GM12878 (cell line): ENCODE data around the gene MAPKAP1. TPM values are rescaled to one million over a fixed set of nuclear protein-coding genes. Genes with fewer than 3 reads are reported as not detected.

Experiments
- ATAC-seq: fragments of 200-7000 bp; cut with Tn5 transposase; 3 replicates; pipeline ENCODE4 v1.9.1; 2020; ENCODE audit warnings: mild to moderate bottlenecking, moderate library complexity
- BruUV-seq: library from RNA; stranded (reverse); fragments of 400-500 nt; replicated peaks from 2 replicates; lab custom pipeline; 2021; lab: Mats Ljungman, UMichigan
- CTCF ChIA-PET: fragments of 300-600 bp; sonication (Branson Sonifier 250); formaldehyde crosslinking; extraction: SDS; loops from one replicate; lab custom pipeline; 2021; ENCODE audit warnings: inconsistent platforms; lab: Yijun Ruan, JAX
- POLR2A ChIA-PET: fragments of 350-600 bp; formaldehyde crosslinking; extraction: SDS; loops from one replicate; lab custom pipeline; 2021; ENCODE audit warnings: inconsistent platforms; lab: Charles Lee
- RAD21 ChIA-PET: fragments of 300-600 bp; sonication (Branson Sonifier 250); formaldehyde crosslinking; loops from one replicate; lab custom pipeline; 2023; ENCODE audit warnings: antibody characterized with exemption; ENCODE audit not compliant: unreplicated experiment; lab: Charles Lee
- SMC1A ChIA-PET: fragments of 300-600 bp; sonication (Branson Sonifier 250); formaldehyde crosslinking; loops from one replicate; lab custom pipeline; 2023; ENCODE audit not compliant: unreplicated experiment, uncharacterized antibody; lab: Charles Lee
- DNase-seq: peaks from one replicate; pipeline ENCODE4 v3.0.0-alpha.2; 2011; ENCODE audit warnings: low read depth, low spot score
- FAIRE-seq: peaks from 3 replicates; lab custom pipeline; 2011; peaks lifted over from hg19 to GRCh38; lab: Jason Lieb, UNC
- H2AFZ ChIP-seq: 2 replicates; pipeline ENCODE4 v1.6.0; 2011; ENCODE audit warnings: low read depth, low read length, control low read depth; ENCODE audit not compliant: control insufficient read depth
- H3K27ac ChIP-seq: 2 replicates; pipeline ENCODE4 v1.5.1; 2011; ENCODE audit warnings: control low read depth; ENCODE audit not compliant: control insufficient read depth, insufficient read depth
- H3K27me3 ChIP-seq, 2 experiments: replicated peaks in 1 of 2; 2 replicates each; pipeline versions ENCODE4 v1.6.0 to v1.6.1; 2011; ENCODE audit warnings: low read length in 1 of 2; ENCODE audit not compliant: control insufficient read depth in 2 of 2, insufficient read depth in 2 of 2
- H3K36me3 ChIP-seq, 2 experiments: 2 replicates each; pipeline ENCODE4 v1.5.1; 2011; ENCODE audit warnings: low read length in 1 of 2; ENCODE audit not compliant: control insufficient read depth in 2 of 2, insufficient read depth in 2 of 2
- H3K4me1 ChIP-seq: 2 replicates; pipeline ENCODE4 v1.6.1; 2011; ENCODE audit warnings: mild to moderate bottlenecking, low read length, moderate library complexity, mixed read lengths; ENCODE audit not compliant: control insufficient read depth, insufficient read depth
- H3K4me2 ChIP-seq: 2 replicates; pipeline ENCODE4 v1.6.0; 2011; ENCODE audit warnings: control low read depth; ENCODE audit not compliant: control insufficient read depth, insufficient read depth
- H3K4me3 ChIP-seq: fragments of 200-600 bp; sonication (generic); 2 replicates; pipeline ENCODE4 v1.5.1; 2016
- H3K79me2 ChIP-seq: 2 replicates; pipeline ENCODE4 v1.6.0; 2011; ENCODE audit warnings: low read length; ENCODE audit not compliant: control insufficient read depth, insufficient read depth
- H3K9ac ChIP-seq: 2 replicates; pipeline ENCODE4 v1.8.0; 2011; ENCODE audit warnings: low read length, control low read depth, mixed read lengths; ENCODE audit not compliant: control insufficient read depth, insufficient read depth
- H3K9me3 ChIP-seq: replicated peaks from 3 replicates; pipeline ENCODE4 v1.5.1; 2011; ENCODE audit warnings: mild to moderate bottlenecking, low read length; ENCODE audit not compliant: control insufficient read depth, insufficient read depth
- H4K20me1 ChIP-seq: 2 replicates; pipeline ENCODE4 v1.6.0; 2011; ENCODE audit not compliant: control insufficient read depth, insufficient read depth
- ASH2L ChIP-seq: fragments of 300-600, 200-600 bp; sonication (generic); IDR thresholded peaks from 2 replicates; pipeline ENCODE4 v1.6.1; 2017; ENCODE audit warnings: low read depth, mild to moderate bottlenecking, borderline replicate concordance
- BCL3 ChIP-seq: IDR thresholded peaks from 2 replicates; pipeline ENCODE4 v1.6.1; 2011; ENCODE audit warnings: borderline replicate concordance, low read depth, mild to moderate bottlenecking, moderate library complexity, low read length; ENCODE audit not compliant: insufficient read depth, poor library complexity, severe bottlenecking
- CBX3 ChIP-seq: fragments of 200-600 bp; sonication (generic); IDR thresholded peaks from 2 replicates; pipeline ENCODE4 v1.6.1; 2016; ENCODE audit warnings: low read depth, borderline replicate concordance
- CHD1 ChIP-seq: IDR thresholded peaks from 2 replicates; pipeline ENCODE4 v1.6.1; 2012; ENCODE audit warnings: low read depth, low read length, improper control_type of control experiment
- E2F8 ChIP-seq: fragments of 450-650 bp; IDR thresholded peaks from 2 replicates; pipeline ENCODE4 v1.6.1; 2018; ENCODE audit warnings: mild to moderate bottlenecking, low read depth, moderate library complexity; ENCODE audit not compliant: partially characterized antibody
- GABPA ChIP-seq: IDR thresholded peaks from 2 replicates; pipeline ENCODE4 v1.6.1; 2014; ENCODE audit warnings: antibody characterized with exemption, low read depth, mild to moderate bottlenecking, inconsistent platforms
- HSF1 ChIP-seq: fragments of 150-350 bp; IDR thresholded peaks from 2 replicates; pipeline ENCODE4 v1.6.1; 2014; ENCODE audit warnings: mild to moderate bottlenecking, low read depth, low read length
- JUND ChIP-seq: IDR thresholded peaks from 2 replicates; pipeline ENCODE4 v1.6.1; 2012; ENCODE audit warnings: low read depth, mild to moderate bottlenecking, low read length, improper control_type of control experiment, moderate library complexity
- MEF2B ChIP-seq: fragments of 450-650 bp; IDR thresholded peaks from 2 replicates; pipeline ENCODE4 v1.6.1; 2018; ENCODE audit warnings: mild to moderate bottlenecking, moderate library complexity; ENCODE audit not compliant: partially characterized antibody, poor library complexity, severe bottlenecking
- PAX5 ChIP-seq: IDR thresholded peaks from 2 replicates; pipeline ENCODE4 v1.6.1; 2011; ENCODE audit warnings: low read depth, low read length, borderline replicate concordance
- POLR2A ChIP-seq: IDR thresholded peaks from 2 replicates; pipeline ENCODE4 v1.6.1; 2011; ENCODE audit warnings: low read depth, mild to moderate bottlenecking, low read length
- RAD21 ChIP-seq: IDR thresholded peaks from 2 replicates; pipeline ENCODE4 v1.6.1; 2011; ENCODE audit warnings: mild to moderate bottlenecking, low read depth, low read length, moderate library complexity; ENCODE audit not compliant: insufficient read depth
- SMAD1 ChIP-seq: fragments of 450-650 bp; IDR thresholded peaks from 2 replicates; pipeline ENCODE4 v1.6.1; 2018; ENCODE audit warnings: mild to moderate bottlenecking, low read depth; ENCODE audit not compliant: partially characterized antibody
- STAT1 ChIP-seq: fragments of 450-650 bp; conservative IDR thresholded peaks from 2 replicates; pipeline ENCODE4 v1.6.1; 2014; ENCODE audit warnings: antibody characterized with exemption, mild to moderate bottlenecking
- ZNF207 ChIP-seq: fragments of 450-650 bp; IDR thresholded peaks from 2 replicates; pipeline ENCODE4 v1.6.1; 2014; ENCODE audit warnings: antibody characterized with exemption, mild to moderate bottlenecking, borderline replicate concordance
- WGBS: methylation state at CpG from one replicate; pipeline ENCODE4 v1.1.6; 2016; ENCODE audit warnings: low lambda C conversion rate; ENCODE audit not compliant: insufficient replicate concordance, insufficient coverage; ENCODE audit errors: missing lambda C conversion rate; 5-methylcytosine and 5-hydroxymethylcytosine counted together
- in situ Hi-C: fragments of 300-500 bp; cut with MboI; formaldehyde crosslinking; loops from 9 replicates; pipeline ENCODE4 v1.14.3; 2018; ENCODE audit warnings: mixed read lengths
- intact Hi-C: fragments of 100-400 bp; cut with micrococcal nuclease; formaldehyde crosslinking; loops from one replicate; pipeline ENCODE4 v1.14.2; 2022; ENCODE audit not compliant: unreplicated experiment
- polyA plus RNA-seq, 11 experiments: library from polyadenylated mRNA; depleted of rRNA in 4 of 11; unstranded in 6 of 11; stranded (reverse) in 5 of 11; fragments of >200 nt; fragmentation: Nextera tagmentation in 4 of 11; fragmentation: Illumina TruSeq in 1 of 11; extraction: Ambion mirVana in 4 of 11; extraction: Trizol in 1 of 11; gene quantifications; 1 replicate in 1 of 11; 2 replicates in 10 of 11; pipeline versions ENCODE4 v1.2.1 to v1.2.3, GENCODE V29; 2011 to 2016; ENCODE audit warnings: inconsistent platforms in 2 of 11, missing spikeins in 2 of 11, low read depth in 1 of 11
- total RNA-seq, 4 experiments: library from RNA; depleted of rRNA in 3 of 4; stranded (reverse); fragments of >200 nt in 3 of 4; fragmentation: Illumina TruSeq in 1 of 4; extraction: Trizol in 1 of 4; gene quantifications; 2 replicates each; pipeline versions ENCODE4 v1.2.1 to v1.2.3, GENCODE V29; 2013 to 2021

MAPKAP1 gene
- total and polyA plus RNA-seq, 10 of the 15 experiments (the other 5 are each of a cell fraction or from before 2014, with no cell fraction given): 5.1 to 188 (median 105) TPM

GRCh38 chr9:125548141-125548540 is 158.9 kb downstream of the MAPKAP1 start:
- FAIRE-seq (peak; percentile 31), DNase-seq (no peak), ATAC-seq (no peak)
- no peak overlapping the region for H3K27ac ChIP-seq
- no peak overlapping the region for H3K4me2 ChIP-seq
- BruUV-seq: no TSS peak
- no peak overlapping the region for H3K9ac ChIP-seq
- no peaks in the 10 kb centered on the region for H3K4me1 ChIP-seq
- H3K36me3 ChIP-seq: peaks cover 3 to 4% of the 10 kb centered on the region in 2 experiments
- WGBS: 97% methylated on average over 5 of the region's 5 CpGs
- ChIA-PET CTCF (interaction anchor here (1.0 kb wide), 1 partner anchor 99 kb away, joined by 3 read pairs; no protein-coding TSS in a partner anchor), POLR2A (no interaction called here), SMC1A (interaction anchor here (1.0 to 1.2 kb wide), 2 partner anchors 13 to 132 kb away, joined by 3 read pairs; no protein-coding TSS in a partner anchor), RAD21 (no interaction called here)
- in situ Hi-C loops (no loop called here), intact Hi-C loops (no loop called here)
- H3K79me2 ChIP-seq: no peaks in the 10 kb centered on the region
- TF ChIP-seq BCL3: no peak
- no peak for TF ChIP-seq RAD21
- TF ChIP-seq E2F8: no peak
- no peak for TF ChIP-seq HSF1
- no peak for TF ChIP-seq CBX3
- no peak for TF ChIP-seq JUND
- TF ChIP-seq MEF2B: no peak
- no peak for TF ChIP-seq PAX5
- no peak for TF ChIP-seq STAT1
- no peak for TF ChIP-seq ASH2L
- no peak for TF ChIP-seq SMAD1
- no peak for TF ChIP-seq GABPA
- TF ChIP-seq CHD1: no peak
- no peak for TF ChIP-seq ZNF207
- TF ChIP-seq POLR2A: no peak
- H3K9me3 ChIP-seq: no peaks in the 10 kb centered on the region
- H3K4me3 ChIP-seq: no peak overlapping the region
- H4K20me1 ChIP-seq: no peaks in the 10 kb centered on the region
- H3K27me3 ChIP-seq: no peaks in the 10 kb centered on the region
- no peak overlapping the region for H2AFZ ChIP-seq
